Measurements from ENCODE around the gene HDAC4. TPM values are rescaled to one million over a fixed set of nuclear protein-coding genes. Genes with fewer than 3 reads are reported as not detected.

Gene HDAC4
- total RNA-seq, 1 experiment from 2014 or later = 40.1 TPM

DNA sequence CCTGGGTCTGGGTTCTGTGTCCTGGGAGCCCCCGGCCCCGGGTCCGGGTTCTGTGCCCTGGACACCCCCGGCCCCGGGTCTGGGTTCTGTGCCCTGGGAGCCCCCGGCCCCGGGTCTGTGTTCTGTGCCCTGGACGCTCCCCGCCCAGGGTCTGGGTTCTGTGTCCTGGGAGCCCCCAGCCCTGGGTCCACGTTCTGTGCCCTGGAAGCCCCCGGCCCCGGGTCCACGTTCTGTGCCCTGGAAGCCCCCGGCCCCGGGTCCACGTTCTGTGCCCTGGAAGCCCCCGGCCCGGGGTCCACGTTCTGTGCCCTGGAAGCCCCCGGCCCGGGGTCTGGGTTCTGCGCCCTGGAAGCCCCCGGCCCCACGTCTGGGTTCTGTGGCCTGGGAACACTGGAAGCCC lies 299.0 kb downstream of the HDAC4 start:
- H3K4me1 ChIP-seq (ENCODE audit: control insufficient read depth, insufficient read depth, low read length) = no peaks in the 10 kb centered on the region
- H3K4me3 ChIP-seq (ENCODE audit: low read depth in 2 of 2, low read length in 2 of 2) = no peak overlapping the region
- no peaks in the 10 kb centered on the region for H3K9me3 ChIP-seq (ENCODE audit: control insufficient read depth, insufficient read depth, low read depth, low read length)
- in situ Hi-C loops (cut with HindIII; ENCODE audit: low pct_unique_long_range_greater_than_20kb, low sequenced_read_pairs) = no loop called here
- ATAC-seq (no peak), DNase-seq (ENCODE audit: low read depth, low spot score) (no peak)
- ChIA-PET CTCF (no interaction called here), POLR2A (no interaction called here)
- no peaks in the 10 kb centered on the region for H3K27me3 ChIP-seq (ENCODE audit: control insufficient read depth, insufficient read depth, low read length)
- TF ChIP-seq POLR2AphosphoS5 (IDR thresholded peaks at IDR 0.05; ENCODE audit: low read depth, low read length) (no peak), TCF7L2 (IDR thresholded peaks at IDR 0.05; ENCODE audit: low read depth, low read length) (no peak), SIN3A (IDR thresholded peaks at IDR 0.05; ENCODE audit: borderline replicate concordance, insufficient read depth, low read depth, low read length) (no peak)
- TF ChIP-seq, protein P1, sequence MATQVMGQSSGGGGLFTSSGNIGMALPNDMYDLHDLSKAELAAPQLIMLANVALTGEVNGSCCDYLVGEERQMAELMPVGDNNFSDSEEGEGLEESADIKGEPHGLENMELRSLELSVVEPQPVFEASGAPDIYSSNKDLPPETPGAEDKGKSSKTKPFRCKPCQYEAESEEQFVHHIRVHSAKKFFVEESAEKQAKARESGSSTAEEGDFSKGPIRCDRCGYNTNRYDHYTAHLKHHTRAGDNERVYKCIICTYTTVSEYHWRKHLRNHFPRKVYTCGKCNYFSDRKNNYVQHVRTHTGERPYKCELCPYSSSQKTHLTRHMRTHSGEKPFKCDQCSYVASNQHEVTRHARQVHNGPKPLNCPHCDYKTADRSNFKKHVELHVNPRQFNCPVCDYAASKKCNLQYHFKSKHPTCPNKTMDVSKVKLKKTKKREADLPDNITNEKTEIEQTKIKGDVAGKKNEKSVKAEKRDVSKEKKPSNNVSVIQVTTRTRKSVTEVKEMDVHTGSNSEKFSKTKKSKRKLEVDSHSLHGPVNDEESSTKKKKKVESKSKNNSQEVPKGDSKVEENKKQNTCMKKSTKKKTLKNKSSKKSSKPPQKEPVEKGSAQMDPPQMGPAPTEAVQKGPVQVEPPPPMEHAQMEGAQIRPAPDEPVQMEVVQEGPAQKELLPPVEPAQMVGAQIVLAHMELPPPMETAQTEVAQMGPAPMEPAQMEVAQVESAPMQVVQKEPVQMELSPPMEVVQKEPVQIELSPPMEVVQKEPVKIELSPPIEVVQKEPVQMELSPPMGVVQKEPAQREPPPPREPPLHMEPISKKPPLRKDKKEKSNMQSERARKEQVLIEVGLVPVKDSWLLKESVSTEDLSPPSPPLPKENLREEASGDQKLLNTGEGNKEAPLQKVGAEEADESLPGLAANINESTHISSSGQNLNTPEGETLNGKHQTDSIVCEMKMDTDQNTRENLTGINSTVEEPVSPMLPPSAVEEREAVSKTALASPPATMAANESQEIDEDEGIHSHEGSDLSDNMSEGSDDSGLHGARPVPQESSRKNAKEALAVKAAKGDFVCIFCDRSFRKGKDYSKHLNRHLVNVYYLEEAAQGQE (IDR thresholded peaks at IDR 0.05; ENCODE audit: insufficient read depth in 1 of 2, low read depth in 2 of 2, low read length in 1 of 2) = no peak
- TF ChIP-seq, protein P2, sequence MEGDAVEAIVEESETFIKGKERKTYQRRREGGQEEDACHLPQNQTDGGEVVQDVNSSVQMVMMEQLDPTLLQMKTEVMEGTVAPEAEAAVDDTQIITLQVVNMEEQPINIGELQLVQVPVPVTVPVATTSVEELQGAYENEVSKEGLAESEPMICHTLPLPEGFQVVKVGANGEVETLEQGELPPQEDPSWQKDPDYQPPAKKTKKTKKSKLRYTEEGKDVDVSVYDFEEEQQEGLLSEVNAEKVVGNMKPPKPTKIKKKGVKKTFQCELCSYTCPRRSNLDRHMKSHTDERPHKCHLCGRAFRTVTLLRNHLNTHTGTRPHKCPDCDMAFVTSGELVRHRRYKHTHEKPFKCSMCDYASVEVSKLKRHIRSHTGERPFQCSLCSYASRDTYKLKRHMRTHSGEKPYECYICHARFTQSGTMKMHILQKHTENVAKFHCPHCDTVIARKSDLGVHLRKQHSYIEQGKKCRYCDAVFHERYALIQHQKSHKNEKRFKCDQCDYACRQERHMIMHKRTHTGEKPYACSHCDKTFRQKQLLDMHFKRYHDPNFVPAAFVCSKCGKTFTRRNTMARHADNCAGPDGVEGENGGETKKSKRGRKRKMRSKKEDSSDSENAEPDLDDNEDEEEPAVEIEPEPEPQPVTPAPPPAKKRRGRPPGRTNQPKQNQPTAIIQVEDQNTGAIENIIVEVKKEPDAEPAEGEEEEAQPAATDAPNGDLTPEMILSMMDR (IDR thresholded peaks at IDR 0.05) = no peak
- H3K36me3 ChIP-seq (ENCODE audit: control insufficient read depth, insufficient read depth, low read length) = no peaks in the 10 kb centered on the region
- no TSS peak for BruUV-seq (replicated peaks)
- intact Hi-C loops (cut with micrococcal nuclease; ENCODE audit: unreplicated experiment) = loop anchor here (10.0 kb wide), 1 partner anchor 67 kb away; no protein-coding TSS in a partner anchor
- H3K27ac ChIP-seq (ENCODE audit: low read length) = no peak overlapping the region

DNA sequence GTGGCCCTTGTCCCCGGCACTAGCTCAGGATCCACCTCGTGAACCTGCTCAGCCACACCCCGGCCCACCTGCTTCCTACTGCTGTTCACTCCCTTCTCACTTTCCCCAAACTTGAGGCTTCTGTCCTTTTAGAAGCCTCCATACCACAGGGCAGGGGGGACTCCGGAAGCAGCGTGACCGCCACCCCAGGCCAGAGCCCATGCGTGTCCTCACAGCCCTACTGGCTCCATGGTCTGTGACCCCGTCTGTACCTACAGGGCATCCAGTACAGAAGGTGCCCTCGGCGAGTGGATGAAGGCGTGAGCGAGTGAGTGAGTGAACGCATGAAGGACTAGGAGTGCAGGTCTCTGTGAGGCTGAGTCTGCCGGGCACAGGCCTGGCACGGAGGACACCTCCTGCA lies 299.7 kb downstream of the HDAC4 start:
- DNase-seq (ENCODE audit: low read depth, low spot score) (no peak), ATAC-seq (no peak)
- BruUV-seq (replicated peaks) = no TSS peak
- in situ Hi-C loops (cut with HindIII; ENCODE audit: low pct_unique_long_range_greater_than_20kb, low sequenced_read_pairs) = no loop called here
- ChIA-PET CTCF (no interaction called here), POLR2A (interaction anchor here (0.6 kb wide), 1 partner anchor 664 kb away, joined by 4 read pairs; no protein-coding TSS in a partner anchor)
- intact Hi-C loops (cut with micrococcal nuclease; ENCODE audit: unreplicated experiment) = loop anchor here (10.0 kb wide), 1 partner anchor 66 kb away; no protein-coding TSS in a partner anchor
- Histone ChIP-seq H3K4me1 (ENCODE audit: control insufficient read depth, insufficient read depth, low read length) (no peaks in the 10 kb centered on the region), H3K27me3 (ENCODE audit: control insufficient read depth, insufficient read depth, low read length) (no peaks in the 10 kb centered on the region), H3K9me3 (ENCODE audit: control insufficient read depth, insufficient read depth, low read depth, low read length) (no peaks in the 10 kb centered on the region), H3K4me3 (ENCODE audit: low read depth in 2 of 2, low read length in 2 of 2) (no peak overlapping the region), H3K27ac (ENCODE audit: low read length) (no peak overlapping the region), H3K36me3 (ENCODE audit: control insufficient read depth, insufficient read depth, low read length) (no peaks in the 10 kb centered on the region)
- TF ChIP-seq TCF7L2 (IDR thresholded peaks at IDR 0.05; ENCODE audit: low read depth, low read length) (no peak), SIN3A (IDR thresholded peaks at IDR 0.05; ENCODE audit: borderline replicate concordance, insufficient read depth, low read depth, low read length) (no peak), POLR2AphosphoS5 (IDR thresholded peaks at IDR 0.05; ENCODE audit: low read depth, low read length) (no peak)
- TF ChIP-seq, protein P2 (IDR thresholded peaks at IDR 0.05) = no peak
- TF ChIP-seq, protein P1 (IDR thresholded peaks at IDR 0.05; ENCODE audit: insufficient read depth in 1 of 2, low read depth in 2 of 2, low read length in 1 of 2) = no peak
